PFSK-1 (cell line): ENCODE results near the gene SIAH1.

Experiments used
- POLR2AphosphoS5 ChIP-seq: IDR thresholded peaks from 2 replicates; pipeline ENCODE4 v1.6.1; 2012; ENCODE audit warnings: low read depth, mild to moderate bottlenecking, control low read depth, low read length, moderate library complexity
- REST ChIP-seq, 2 experiments: IDR thresholded peaks; 2 replicates each; pipeline versions ENCODE4 v1.6.1 to v1.8.0; 2011 to 2012; ENCODE audit warnings: low read depth in 2 of 2, low read length in 2 of 2, control low read depth in 1 of 2, inconsistent platforms in 1 of 2, mild to moderate bottlenecking in 1 of 2, moderate library complexity in 1 of 2; ENCODE audit not compliant: insufficient read depth in 1 of 2
- SIN3A ChIP-seq: IDR thresholded peaks from 2 replicates; pipeline ENCODE4 v1.6.1; 2012; ENCODE audit warnings: mild to moderate bottlenecking, low read length, moderate library complexity, borderline replicate concordance; ENCODE audit not compliant: insufficient read depth

GRCh38 chr16:48356633-48357376, 28.4 kb downstream of the SIAH1 start:
- TF ChIP-seq POLR2AphosphoS5: no peak
- TF ChIP-seq SIN3A: no peak
- no peak for TF ChIP-seq REST (IDR thresholded peaks at IDR 0.05; ENCODE audit: insufficient read depth in 1 of 2, low read depth in 2 of 2, low read length in 2 of 2)
